Neural progenitor cell (in vitro differentiated cells): ENCODE data around the gene ATXN7L1.

Source experiments
- EZH2phosphoT487 ChIP-seq: fragments of 200-600 bp; sonication (generic); IDR thresholded peaks from 2 replicates; pipeline ENCODE4 v1.6.1; 2017; ENCODE audit warnings: antibody characterized with exemption
- TF ChIP-seq, protein P1 (sequence below): fragments of 200-600 bp; sonication (generic); IDR thresholded peaks from 2 replicates; pipeline ENCODE4 v1.5.1; 2017; ENCODE audit warnings: antibody characterized with exemption, mild to moderate bottlenecking

GRCh38 chr7:105589356-105590077, 286.9 kb downstream of the ATXN7L1 start:
- TF ChIP-seq, protein P1, sequence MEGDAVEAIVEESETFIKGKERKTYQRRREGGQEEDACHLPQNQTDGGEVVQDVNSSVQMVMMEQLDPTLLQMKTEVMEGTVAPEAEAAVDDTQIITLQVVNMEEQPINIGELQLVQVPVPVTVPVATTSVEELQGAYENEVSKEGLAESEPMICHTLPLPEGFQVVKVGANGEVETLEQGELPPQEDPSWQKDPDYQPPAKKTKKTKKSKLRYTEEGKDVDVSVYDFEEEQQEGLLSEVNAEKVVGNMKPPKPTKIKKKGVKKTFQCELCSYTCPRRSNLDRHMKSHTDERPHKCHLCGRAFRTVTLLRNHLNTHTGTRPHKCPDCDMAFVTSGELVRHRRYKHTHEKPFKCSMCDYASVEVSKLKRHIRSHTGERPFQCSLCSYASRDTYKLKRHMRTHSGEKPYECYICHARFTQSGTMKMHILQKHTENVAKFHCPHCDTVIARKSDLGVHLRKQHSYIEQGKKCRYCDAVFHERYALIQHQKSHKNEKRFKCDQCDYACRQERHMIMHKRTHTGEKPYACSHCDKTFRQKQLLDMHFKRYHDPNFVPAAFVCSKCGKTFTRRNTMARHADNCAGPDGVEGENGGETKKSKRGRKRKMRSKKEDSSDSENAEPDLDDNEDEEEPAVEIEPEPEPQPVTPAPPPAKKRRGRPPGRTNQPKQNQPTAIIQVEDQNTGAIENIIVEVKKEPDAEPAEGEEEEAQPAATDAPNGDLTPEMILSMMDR = peak; percentile 71
- no peak for TF ChIP-seq EZH2phosphoT487
